Measurements from ENCODE around the gene P2RY10.

DNA sequence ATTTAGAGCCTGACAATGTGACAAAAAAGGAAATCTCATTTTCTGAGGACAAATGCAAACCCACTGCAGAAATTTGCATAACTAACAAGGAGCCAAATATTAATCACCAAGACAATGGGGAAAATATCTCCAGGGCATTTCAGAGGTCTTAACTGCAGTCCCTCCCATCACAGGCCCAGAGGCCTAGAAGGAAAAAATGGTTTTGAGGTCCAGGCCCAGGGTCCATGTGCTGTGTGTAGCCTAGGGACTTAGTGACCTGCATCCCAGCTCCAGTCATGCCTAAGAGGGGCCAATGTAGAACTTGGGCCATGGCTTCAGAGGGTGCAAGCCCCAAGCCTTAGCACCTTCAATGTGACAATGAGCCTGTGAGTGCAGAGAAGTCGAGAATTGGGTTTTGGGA, 44.2 kb downstream of the P2RY10 start:
- TF ChIP-seq, protein P1, sequence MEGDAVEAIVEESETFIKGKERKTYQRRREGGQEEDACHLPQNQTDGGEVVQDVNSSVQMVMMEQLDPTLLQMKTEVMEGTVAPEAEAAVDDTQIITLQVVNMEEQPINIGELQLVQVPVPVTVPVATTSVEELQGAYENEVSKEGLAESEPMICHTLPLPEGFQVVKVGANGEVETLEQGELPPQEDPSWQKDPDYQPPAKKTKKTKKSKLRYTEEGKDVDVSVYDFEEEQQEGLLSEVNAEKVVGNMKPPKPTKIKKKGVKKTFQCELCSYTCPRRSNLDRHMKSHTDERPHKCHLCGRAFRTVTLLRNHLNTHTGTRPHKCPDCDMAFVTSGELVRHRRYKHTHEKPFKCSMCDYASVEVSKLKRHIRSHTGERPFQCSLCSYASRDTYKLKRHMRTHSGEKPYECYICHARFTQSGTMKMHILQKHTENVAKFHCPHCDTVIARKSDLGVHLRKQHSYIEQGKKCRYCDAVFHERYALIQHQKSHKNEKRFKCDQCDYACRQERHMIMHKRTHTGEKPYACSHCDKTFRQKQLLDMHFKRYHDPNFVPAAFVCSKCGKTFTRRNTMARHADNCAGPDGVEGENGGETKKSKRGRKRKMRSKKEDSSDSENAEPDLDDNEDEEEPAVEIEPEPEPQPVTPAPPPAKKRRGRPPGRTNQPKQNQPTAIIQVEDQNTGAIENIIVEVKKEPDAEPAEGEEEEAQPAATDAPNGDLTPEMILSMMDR (IDR thresholded peaks at IDR 0.05) = no peak
- TF ChIP-seq POLR2A (IDR thresholded peaks at IDR 0.05) = no peak
